ENCODE results near the gene LHFPL4.
"Not testable (repeated sequence)": the region's sequence is repeated elsewhere in the genome, so short reads cannot be mapped to it uniquely, and the experiment has no call there.

The LHFPL4 gene

DNA sequence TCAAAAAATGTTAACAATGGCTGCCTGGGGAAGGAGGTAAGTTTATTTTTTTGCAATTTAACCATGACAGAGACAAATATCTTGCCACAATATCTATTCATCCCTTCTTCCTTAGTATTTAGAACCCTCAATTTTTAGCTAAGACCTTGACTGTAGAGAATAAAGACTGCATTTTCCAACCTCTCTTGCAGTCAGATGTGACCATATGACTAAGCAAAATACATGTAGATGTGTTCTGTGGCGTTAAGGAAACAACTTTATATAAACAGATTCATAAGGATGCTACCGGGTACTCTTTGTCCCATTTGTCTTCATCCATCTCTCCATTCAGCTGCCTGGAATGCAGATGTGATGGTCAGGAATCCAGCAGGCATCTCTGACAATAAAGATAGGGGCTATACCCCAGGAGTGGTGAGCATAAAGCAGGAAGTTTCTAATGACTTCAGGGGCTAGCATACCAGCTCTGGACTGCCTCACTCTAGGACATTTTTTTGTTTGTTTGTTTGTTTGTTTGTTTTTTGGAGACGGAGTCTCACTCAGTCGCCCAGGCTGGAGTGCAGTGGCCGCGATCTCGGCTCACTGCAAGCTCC is 41.1 kb downstream of the LHFPL4 start:
- DNase-seq (ENCODE audit: low read depth in 1 of 2, low spot score in 1 of 2): no peak
- in situ Hi-C loops (cut with HindIII; ENCODE audit: low pct_unique_long_range_greater_than_20kb, low sequenced_read_pairs): no loop called here
- no peak for TF ChIP-seq JUND (IDR thresholded peaks at IDR 0.05; ENCODE audit: low read depth)

DNA sequence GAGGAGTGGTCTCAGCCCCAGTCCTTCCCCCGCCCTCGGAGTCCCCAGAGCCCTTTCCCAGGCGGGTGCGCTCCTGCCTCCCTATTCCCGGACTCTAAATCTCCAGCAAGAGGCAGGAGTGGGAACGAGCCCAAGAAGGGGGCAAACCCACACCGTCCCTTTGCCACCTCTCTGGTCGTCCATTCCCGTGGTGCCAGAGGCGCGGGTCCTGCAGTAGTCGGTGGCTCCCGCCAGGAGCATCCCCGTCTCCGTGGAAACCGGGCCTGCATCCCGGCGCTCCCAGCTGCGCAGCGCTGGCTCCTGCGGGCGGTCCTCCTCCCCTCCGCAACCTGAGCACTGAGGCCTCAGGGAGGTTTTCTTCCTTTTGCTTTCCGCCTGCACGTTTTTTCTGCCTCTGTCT is 44.8 kb downstream of the LHFPL4 start:
- no peak for DNase-seq (ENCODE audit: low read depth in 1 of 2, low spot score in 1 of 2)

DNA sequence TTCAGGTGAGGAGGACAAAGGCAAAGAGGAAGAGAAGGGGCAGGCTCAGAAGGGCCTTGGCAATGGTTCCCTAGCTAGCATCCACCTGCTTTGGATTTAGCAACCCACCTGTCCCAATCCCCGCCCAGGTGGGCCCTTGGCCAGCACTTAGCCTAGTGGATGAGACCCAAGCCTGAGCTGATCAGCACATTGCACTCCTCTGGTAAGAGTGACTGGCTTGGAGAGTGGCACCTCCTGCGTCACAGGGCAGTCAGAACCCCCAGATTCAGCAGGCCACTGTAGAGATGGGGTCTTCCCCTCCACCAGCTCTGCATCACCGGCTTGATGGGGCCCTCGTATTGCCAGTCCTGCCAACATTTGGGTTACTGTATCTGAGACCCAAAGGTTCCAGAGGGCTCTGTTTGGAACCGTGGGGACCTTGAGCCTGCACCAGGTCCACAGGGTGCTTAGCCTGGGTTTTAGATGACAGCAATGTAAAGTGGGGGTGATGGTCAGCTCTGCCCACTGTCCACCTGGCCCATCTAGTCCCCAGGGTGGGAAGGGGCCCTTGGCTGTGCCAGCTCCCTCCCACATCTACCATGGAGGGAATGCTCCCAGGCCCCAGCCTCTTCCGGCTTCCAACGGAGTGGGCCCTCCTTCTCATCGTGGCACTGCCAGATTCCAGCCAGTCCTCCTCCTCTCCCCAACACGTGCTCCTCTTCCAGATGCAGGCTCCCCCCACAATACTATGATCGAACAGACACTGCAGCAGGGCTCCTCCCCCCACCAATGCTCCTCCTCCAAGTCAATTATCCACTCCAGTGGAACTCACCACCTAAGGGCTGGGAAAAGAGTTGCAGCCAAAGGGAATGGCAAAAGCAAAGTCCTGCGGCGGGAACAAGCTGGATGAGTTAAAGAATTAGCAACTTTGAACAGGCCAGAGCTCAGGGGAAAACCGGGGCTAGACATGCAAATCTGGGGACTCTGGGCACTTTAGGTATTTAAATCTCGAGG is 45.7 kb downstream of the LHFPL4 start:
- TF ChIP-seq JUND (IDR thresholded peaks at IDR 0.05; ENCODE audit: low read depth): no peak
- in situ Hi-C loops (cut with HindIII; ENCODE audit: low pct_unique_long_range_greater_than_20kb, low sequenced_read_pairs): no loop called here
- peak in 1 of 2 experiments; percentile 9 for DNase-seq (ENCODE audit: low read depth in 1 of 2, low spot score in 1 of 2)

More for the DNA sequence above, 44.8 kb downstream of the LHFPL4 start:
- in situ Hi-C loops (cut with HindIII; ENCODE audit: low pct_unique_long_range_greater_than_20kb, low sequenced_read_pairs): no loop called here
- no peak for TF ChIP-seq JUND (IDR thresholded peaks at IDR 0.05; ENCODE audit: low read depth)

DNA sequence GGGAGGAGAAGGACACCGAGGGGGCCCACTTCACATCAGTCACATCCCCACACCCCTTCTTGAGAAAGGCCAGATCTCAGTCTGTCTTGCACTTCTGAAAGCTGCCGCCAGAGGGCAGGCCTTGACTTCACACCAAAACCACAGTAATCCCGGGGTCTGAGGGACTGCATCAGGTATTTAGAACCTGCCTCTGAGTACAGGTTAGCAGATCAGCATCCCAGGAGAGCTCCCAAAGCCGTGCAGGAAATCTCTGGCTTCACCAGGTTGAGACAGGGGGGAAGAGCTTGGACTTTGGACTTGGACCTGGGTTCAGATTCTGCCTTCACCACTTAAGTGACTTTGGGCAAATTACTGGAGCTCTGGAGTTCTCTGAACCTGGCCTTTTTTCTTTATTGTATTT is 50.3 kb downstream of the LHFPL4 start:
- peak; percentile 64 to 83 for DNase-seq (ENCODE audit: low read depth in 1 of 2, low spot score in 1 of 2)
- TF ChIP-seq JUND (IDR thresholded peaks at IDR 0.05; ENCODE audit: low read depth): no peak
- in situ Hi-C loops (cut with HindIII; ENCODE audit: low pct_unique_long_range_greater_than_20kb, low sequenced_read_pairs): no loop called here

DNA sequence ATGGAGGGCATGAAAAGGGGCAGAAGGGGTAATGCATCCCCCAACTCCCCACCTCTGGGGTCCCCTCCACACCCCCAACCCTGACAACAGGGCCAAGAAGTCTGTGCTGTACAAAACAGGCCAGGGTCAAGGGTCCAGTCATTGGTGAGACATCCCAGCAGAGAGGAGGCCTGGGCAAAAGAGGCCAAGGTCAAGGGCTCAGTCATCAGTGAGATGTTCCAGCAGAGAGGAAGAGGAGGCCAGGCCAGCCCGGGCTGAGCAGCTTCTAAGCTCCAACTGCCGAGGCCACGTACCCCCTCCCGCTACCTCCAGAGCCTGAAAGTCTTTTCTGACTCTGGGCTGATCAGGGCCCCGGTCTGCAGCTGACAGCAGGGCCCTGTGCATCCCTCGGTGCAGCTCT is 52.4 kb downstream of the LHFPL4 start:
- in situ Hi-C loops (cut with HindIII; ENCODE audit: low pct_unique_long_range_greater_than_20kb, low sequenced_read_pairs): no loop called here
- DNase-seq (ENCODE audit: low read depth in 1 of 2, low spot score in 1 of 2): no peak
- no peak for TF ChIP-seq JUND (IDR thresholded peaks at IDR 0.05; ENCODE audit: low read depth)

DNA sequence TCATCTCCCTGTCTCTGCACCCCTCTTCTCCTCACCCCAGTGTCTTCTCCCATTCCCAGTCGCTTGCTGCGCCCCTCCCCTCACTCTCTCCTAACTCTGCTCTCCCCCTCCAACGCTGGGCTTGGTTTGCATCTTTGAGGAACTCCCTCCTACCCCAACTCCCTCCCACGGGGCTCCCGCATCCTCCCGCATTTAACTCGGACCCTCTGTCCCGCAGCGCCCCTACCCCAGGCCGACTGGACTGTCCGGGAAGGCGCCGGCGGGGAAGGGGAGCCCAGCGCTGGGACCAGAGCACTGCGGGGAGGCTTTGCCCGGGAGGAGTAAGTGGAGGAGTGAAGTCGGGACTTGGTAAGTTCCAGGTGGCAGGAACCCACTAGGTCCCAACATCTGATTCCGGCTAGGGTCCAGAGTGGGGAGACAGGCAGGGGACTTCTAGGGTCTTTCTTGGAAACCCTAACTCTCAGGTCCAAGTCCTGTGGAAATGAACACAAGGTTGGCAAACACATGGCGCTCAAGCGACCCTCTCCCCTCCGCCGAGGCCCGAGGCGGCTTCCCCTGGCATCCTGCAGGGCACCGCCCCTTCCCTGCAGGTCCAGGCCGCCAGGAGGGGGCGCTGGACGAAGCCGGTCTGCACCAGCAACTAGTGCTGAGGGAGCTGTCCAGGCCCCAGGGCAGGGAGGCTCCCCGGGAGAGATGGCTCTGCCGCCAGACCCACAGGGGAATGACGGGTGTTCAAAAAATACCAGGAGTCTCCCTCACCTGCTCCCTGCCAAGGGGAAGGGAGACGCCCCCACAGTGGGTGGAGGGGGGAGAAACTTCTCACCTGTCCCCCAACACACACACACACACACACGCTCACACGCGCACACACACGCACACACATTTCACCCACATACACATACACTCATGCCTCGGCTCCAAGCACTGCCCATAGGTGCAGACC is 53.2 kb downstream of the LHFPL4 start:
- DNase-seq (ENCODE audit: low read depth in 1 of 2, low spot score in 1 of 2): peak in 1 of 2 experiments; percentile 57

DNA sequence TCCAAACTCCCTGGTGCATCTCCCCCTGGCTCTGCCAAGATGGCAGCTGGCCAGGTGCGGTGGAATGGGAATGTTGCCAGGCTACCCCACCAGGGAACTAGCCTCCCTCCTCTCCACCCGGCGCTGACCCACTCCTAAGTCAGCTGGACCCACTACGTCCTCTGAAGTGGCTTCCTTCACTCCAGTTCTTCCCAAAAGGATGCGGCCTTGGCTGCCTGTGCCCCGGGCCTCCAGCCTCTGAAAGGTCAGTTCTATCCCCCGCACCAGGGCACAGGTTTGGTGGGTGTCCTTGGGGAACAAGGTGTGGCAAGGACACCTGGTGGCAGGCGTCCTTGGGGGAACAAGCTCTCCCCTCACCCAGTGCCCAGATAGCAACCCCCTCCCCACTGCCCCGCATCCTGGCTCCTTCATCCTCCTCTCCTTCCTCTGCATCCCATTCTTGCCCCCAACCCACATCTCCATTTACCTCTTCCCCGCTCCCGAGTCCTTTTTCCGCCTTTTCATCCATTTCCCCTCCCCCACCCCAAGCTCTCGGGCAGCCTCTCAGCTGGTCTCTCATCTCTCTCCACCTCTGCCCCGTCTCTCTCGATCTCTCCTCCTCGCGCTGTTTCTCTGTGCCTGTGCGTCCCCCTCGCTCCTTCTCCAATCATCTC is 54.0 kb downstream of the LHFPL4 start:
- no peak for TF ChIP-seq JUND (IDR thresholded peaks at IDR 0.05; ENCODE audit: low read depth)
- DNase-seq (ENCODE audit: low read depth in 1 of 2, low spot score in 1 of 2): no peak
- in situ Hi-C loops (cut with HindIII; ENCODE audit: low pct_unique_long_range_greater_than_20kb, low sequenced_read_pairs): no loop called here

More for the DNA sequence above, 53.2 kb downstream of the LHFPL4 start:
- in situ Hi-C loops (cut with HindIII; ENCODE audit: low pct_unique_long_range_greater_than_20kb, low sequenced_read_pairs): no loop called here
- TF ChIP-seq JUND (IDR thresholded peaks at IDR 0.05; ENCODE audit: low read depth): no peak

DNA sequence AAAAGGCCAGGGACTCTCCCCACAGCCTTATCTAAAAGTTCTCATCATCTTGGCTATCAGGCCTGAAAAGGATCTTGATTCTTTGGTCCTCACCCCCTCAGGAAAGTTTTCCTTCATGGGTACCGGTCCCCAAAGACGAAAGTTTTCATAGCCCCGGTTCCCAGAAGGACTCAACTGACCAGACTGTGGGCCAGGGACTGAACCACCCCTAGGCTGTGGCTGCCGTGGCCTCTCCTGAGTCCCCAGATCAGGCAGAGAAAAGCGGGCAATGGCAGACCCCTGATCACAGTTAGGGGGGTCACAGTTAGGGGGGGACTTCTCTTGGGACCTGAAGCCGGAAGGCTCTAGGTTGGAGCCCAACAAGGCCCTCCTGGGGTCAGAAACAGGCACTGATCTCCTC is 54.8 kb downstream of the LHFPL4 start:
- in situ Hi-C loops (cut with HindIII; ENCODE audit: low pct_unique_long_range_greater_than_20kb, low sequenced_read_pairs): no loop called here
- no peak for TF ChIP-seq JUND (IDR thresholded peaks at IDR 0.05; ENCODE audit: low read depth)
- DNase-seq (ENCODE audit: low read depth in 1 of 2, low spot score in 1 of 2): no peak

DNA sequence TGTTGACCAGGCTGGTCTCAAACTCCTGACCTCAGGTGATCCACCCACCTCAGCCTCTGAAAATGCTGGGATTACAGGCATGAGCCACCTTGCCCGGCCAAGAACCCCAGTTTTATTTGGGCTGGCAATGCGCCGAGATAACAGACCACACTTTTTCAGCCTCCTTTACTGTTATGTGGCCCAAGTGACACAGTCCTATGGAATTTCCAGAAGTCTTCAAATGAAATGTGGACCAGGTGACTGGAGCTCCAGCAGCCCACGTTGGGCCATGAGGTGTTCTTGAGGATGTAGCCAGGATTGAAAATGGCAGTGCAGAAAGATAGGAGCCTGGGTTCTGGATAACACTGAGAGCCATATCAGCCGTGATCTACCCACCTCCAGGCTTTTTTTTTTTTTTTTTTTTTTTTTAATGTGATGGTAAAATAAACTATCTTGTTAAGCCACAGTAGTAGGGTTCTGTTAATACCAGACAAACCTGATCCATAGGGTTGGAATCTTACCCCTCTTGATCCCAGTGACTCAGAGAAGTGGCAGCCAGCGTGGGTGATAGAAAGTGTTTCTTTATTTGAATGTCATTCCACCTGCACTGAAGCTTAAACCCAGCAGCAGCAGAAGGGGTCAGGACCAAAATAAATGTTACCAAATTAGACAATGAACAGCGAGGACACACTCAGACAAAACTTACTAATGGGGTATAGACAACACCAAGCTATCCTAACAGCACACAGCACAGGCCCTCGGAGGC is 55.6 kb downstream of the LHFPL4 start:
- in situ Hi-C loops (cut with HindIII; ENCODE audit: low pct_unique_long_range_greater_than_20kb, low sequenced_read_pairs): no loop called here
- DNase-seq (ENCODE audit: low read depth in 1 of 2, low spot score in 1 of 2): no peak

DNA sequence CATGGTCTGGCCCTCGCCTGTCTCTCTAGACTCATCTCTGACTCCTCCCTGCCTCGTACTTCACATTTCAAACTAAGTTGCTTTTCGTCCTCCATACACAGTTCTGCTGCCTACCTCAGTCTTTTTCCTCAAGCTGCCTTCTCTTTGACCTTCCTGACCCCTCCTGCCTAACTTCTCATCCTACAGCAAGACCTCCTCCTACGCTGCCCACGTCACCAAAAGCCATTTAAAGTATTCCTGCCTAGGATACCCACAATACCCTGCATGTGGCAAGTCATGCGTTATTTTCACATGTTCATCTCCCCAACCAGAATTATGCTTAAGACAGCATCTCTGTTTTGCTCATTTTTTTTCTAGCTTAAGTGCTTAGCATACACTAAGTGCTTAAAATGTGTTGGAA is 56.7 kb downstream of the LHFPL4 start:
- DNase-seq (ENCODE audit: low read depth in 1 of 2, low spot score in 1 of 2): no peak
- in situ Hi-C loops (cut with HindIII; ENCODE audit: low pct_unique_long_range_greater_than_20kb, low sequenced_read_pairs): no loop called here
- no peak for TF ChIP-seq JUND (IDR thresholded peaks at IDR 0.05; ENCODE audit: low read depth)

More for the DNA sequence above, 55.6 kb downstream of the LHFPL4 start:
- TF ChIP-seq JUND (IDR thresholded peaks at IDR 0.05; ENCODE audit: low read depth): no peak

DNA sequence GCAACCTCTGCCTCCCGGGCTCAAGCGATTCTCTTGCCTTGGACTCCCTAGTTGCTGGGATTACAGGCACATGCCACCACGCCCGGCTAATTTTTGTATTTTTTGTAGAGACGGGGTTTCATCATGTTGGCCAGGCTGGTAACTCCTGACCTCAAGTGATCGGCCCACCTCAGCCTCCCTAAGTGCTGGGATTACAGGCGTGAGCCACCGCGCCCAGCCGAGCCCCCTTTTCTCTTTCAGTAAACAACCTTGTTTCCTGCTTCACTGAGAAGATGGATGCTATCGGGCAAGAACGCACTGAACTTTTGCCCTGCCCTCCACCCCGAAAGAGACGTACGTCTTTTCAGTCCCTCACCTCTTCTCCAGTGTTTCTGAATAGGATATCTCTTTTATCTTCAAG is 59.6 kb downstream of the LHFPL4 start:
- DNase-seq (ENCODE audit: low read depth in 1 of 2, low spot score in 1 of 2); in situ Hi-C loops (cut with HindIII; ENCODE audit: low pct_unique_long_range_greater_than_20kb, low sequenced_read_pairs): not testable (repeated sequence)
